Measurements from ENCODE around the gene SLF2.

DNA sequence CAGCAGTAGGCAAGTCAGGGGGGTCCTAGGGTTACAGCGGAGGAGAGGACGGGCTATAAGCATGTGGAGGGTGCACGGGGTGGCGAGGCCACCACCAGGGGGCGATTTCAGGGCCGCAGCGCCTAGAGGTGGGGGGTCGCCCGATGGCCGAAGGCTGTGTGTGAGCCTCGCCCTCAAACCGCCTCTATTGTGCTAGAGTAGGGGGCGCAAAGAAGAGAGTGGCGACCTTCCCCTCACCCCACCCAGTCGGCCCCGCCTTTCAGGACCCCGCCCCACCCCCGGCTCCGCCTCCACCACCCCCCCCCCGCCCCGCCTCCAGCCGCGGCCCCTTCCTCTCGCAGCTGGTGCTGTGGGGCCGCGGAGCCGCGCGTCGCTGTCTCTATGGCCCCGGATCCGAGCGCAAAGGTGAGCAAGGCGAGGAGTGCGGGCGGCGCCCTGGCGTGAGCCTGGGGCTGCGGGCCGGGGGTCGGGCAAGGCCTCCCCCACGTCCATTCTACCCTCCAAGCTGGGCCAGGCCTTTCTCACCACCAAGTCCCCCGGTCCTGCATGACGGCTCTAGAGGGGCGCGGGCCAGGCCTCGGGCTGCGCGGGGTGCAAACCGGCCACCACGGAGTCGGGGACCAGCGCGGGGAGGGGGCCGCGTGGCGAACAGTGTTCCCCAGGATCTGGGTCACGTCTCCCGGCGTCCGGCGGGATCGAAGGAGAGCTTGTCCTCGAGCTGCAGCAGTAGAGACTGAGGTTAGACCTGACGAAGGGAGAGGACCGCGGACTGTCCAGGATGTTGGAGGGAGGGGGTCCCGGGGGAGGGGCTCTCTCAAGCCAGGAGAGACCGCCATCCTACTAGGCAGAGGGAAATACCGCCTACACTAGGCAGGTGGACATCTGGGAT is 56.7 kb downstream of the SLF2 start, which contains the start of gene SEMA4G:
- TF ChIP-seq ZFP30 (CRISPR knock-in tag; IDR thresholded peaks at IDR 0.05) (no peak), PATZ1 (CRISPR knock-in tag; IDR thresholded peaks at IDR 0.05; ENCODE audit: borderline replicate concordance) (no peak)
- TF ChIP-seq, protein P1, sequence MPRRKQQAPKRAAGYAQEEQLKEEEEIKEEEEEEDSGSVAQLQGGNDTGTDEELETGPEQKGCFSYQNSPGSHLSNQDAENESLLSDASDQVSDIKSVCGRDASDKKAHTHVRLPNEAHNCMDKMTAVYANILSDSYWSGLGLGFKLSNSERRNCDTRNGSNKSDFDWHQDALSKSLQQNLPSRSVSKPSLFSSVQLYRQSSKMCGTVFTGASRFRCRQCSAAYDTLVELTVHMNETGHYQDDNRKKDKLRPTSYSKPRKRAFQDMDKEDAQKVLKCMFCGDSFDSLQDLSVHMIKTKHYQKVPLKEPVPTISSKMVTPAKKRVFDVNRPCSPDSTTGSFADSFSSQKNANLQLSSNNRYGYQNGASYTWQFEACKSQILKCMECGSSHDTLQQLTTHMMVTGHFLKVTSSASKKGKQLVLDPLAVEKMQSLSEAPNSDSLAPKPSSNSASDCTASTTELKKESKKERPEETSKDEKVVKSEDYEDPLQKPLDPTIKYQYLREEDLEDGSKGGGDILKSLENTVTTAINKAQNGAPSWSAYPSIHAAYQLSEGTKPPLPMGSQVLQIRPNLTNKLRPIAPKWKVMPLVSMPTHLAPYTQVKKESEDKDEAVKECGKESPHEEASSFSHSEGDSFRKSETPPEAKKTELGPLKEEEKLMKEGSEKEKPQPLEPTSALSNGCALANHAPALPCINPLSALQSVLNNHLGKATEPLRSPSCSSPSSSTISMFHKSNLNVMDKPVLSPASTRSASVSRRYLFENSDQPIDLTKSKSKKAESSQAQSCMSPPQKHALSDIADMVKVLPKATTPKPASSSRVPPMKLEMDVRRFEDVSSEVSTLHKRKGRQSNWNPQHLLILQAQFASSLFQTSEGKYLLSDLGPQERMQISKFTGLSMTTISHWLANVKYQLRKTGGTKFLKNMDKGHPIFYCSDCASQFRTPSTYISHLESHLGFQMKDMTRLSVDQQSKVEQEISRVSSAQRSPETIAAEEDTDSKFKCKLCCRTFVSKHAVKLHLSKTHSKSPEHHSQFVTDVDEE (CRISPR knock-in tag; IDR thresholded peaks at IDR 0.05) = no peak
